ENCODE results near the gene DIS3L2.

GRCh38 chr2:232028071-232028470 is 66.6 kb downstream of the DIS3L2 start:
- TF ChIP-seq CTCF (IDR thresholded peaks at IDR 0.05) (no peak), POLR2AphosphoS5 (IDR thresholded peaks at IDR 0.05; ENCODE audit: insufficient read depth in 1 of 2, low read depth in 1 of 2) (no peak)
